K562 (cell line): ENCODE results near the gene BDNF. TPM values are rescaled to one million over a fixed set of nuclear protein-coding genes. Genes with fewer than 3 reads are reported as not detected.
A peak's percentile ranks its signal among the peaks of the same experiment; 100 is the strongest.

Source experiments
- ATAC-seq: fragments of 200-7000 bp; cut with Tn5 transposase; 3 replicates; pipeline ENCODE4 v1.9.1; 2020; ENCODE audit warnings: moderate library complexity
- BruUV-seq: library from RNA; stranded (reverse); fragments of 400-500 nt; replicated peaks from 2 replicates; lab custom pipeline; 2021; lab: Mats Ljungman, UMichigan
- CTCF ChIA-PET: fragments of 300-600 bp; formaldehyde crosslinking; extraction: SDS; loops from one replicate; lab custom pipeline; 2021; ENCODE audit warnings: low intra/inter-chr PET ratio; lab: Yijun Ruan, JAX
- POLR2A ChIA-PET: fragments of 300-600, 350-650 bp; sonication (Branson Sonifier 250); formaldehyde crosslinking; extraction: SDS; loops from one replicate; lab custom pipeline; 2021; ENCODE audit warnings: antibody characterized with exemption, inconsistent platforms; lab: Yijun Ruan, JAX
- DNase-seq, 4 experiments: peaks; one replicate each; pipeline versions ENCODE4 v3.0.0 to v3.0.0-alpha.2; 2011 to 2018; ENCODE audit warnings: low spot score in 3 of 4, mixed read lengths in 3 of 4; ENCODE audit errors: extremely low read depth in 1 of 4
- FAIRE-seq: peaks from 2 replicates; lab custom pipeline; 2011; peaks lifted over from hg19 to GRCh38; lab: Jason Lieb, UNC
- H2AFZ ChIP-seq: 2 replicates; pipeline ENCODE4 v1.6.0; 2011; ENCODE audit warnings: low read depth, low read length, control low read depth, inconsistent platforms
- H3K27ac ChIP-seq: fragments of 200-600 bp; 3 replicates; pipeline ENCODE4 v1.8.0; 2011; ENCODE audit warnings: low read depth, mild to moderate bottlenecking, control low read depth, inconsistent platforms, low read length, moderate library complexity, mixed read lengths; ENCODE audit errors: extremely low read depth
- H3K27me3 ChIP-seq, 2 experiments: fragments of 300-600 bp in 1 of 2; 2 replicates in 1 of 2; 3 replicates in 1 of 2; pipeline versions ENCODE4 v1.6.0 to v1.8.0; 2011; ENCODE audit warnings: inconsistent platforms in 2 of 2, low read length in 2 of 2, mild to moderate bottlenecking in 1 of 2, mixed read lengths in 1 of 2, moderate library complexity in 1 of 2; ENCODE audit not compliant: control insufficient read depth in 2 of 2, insufficient read depth in 2 of 2
- H3K36me3 ChIP-seq: fragments of 300-600 bp; 3 replicates; pipeline ENCODE4 v1.8.0; 2011; ENCODE audit warnings: mild to moderate bottlenecking, low read length, inconsistent platforms; ENCODE audit not compliant: control insufficient read depth, insufficient read depth
- H3K4me1 ChIP-seq, 2 experiments: fragments of 200-600 bp in 1 of 2; replicated peaks in 1 of 2; 2 replicates in 1 of 2; 3 replicates in 1 of 2; pipeline versions ENCODE4 v1.5.1 to v1.8.0; 2011; ENCODE audit warnings: inconsistent platforms in 2 of 2, low read length in 2 of 2, mild to moderate bottlenecking in 1 of 2, mixed read lengths in 1 of 2, moderate library complexity in 1 of 2; ENCODE audit not compliant: control insufficient read depth in 2 of 2, insufficient read depth in 2 of 2
- H3K4me2 ChIP-seq: 2 replicates; pipeline ENCODE4 v1.6.1; 2011; ENCODE audit warnings: low read length, control low read depth, inconsistent platforms, mixed read lengths; ENCODE audit not compliant: insufficient read depth
- H3K4me3 ChIP-seq: fragments of 200-600 bp; sonication (generic), shearing (Covaris generic); 2 replicates; pipeline ENCODE4 v1.5.1; 2016; ENCODE audit warnings: control low read depth, inconsistent platforms
- H3K79me2 ChIP-seq: fragments of 200-600 bp; 3 replicates; pipeline ENCODE4 v1.8.0; 2011; ENCODE audit warnings: low read length, inconsistent platforms; ENCODE audit not compliant: control insufficient read depth, insufficient read depth
- H3K9ac ChIP-seq, 2 experiments: 2 replicates each; pipeline versions ENCODE4 v1.6.0 to v1.6.1; 2011; ENCODE audit warnings: low read depth in 2 of 2, low read length in 2 of 2, control low read depth in 1 of 2, inconsistent platforms in 1 of 2, mild to moderate bottlenecking in 1 of 2, mixed read lengths in 1 of 2; ENCODE audit not compliant: insufficient read depth in 1 of 2
- H3K9me1 ChIP-seq: one replicate; pipeline ENCODE4 v1.6.0; 2011; ENCODE audit warnings: inconsistent platforms, mild to moderate bottlenecking, low read length, moderate library complexity; ENCODE audit not compliant: control insufficient read depth, insufficient read depth
- H3K9me3 ChIP-seq: replicated peaks from 2 replicates; pipeline ENCODE4 v1.5.1; 2011; ENCODE audit warnings: low read depth, low read length, inconsistent platforms; ENCODE audit not compliant: control insufficient read depth, insufficient read depth
- H4K20me1 ChIP-seq: replicated peaks from 2 replicates; pipeline ENCODE4 v1.6.1; 2011; ENCODE audit warnings: low read length, inconsistent platforms, mixed read lengths; ENCODE audit not compliant: control insufficient read depth, insufficient read depth
- C11orf30 ChIP-seq: fragments of 450-650 bp; IDR thresholded peaks from 2 replicates; pipeline ENCODE4 v1.6.1; 2016; ENCODE audit warnings: low read depth, mild to moderate bottlenecking
- GTF2A2 ChIP-seq: IDR thresholded peaks from 2 replicates; pipeline ENCODE4 v1.6.1; 2016; ENCODE audit warnings: mild to moderate bottlenecking, missing genetic modification characterization, missing compliant biosample characterization
- MYC ChIP-seq, 2 experiments: fragments of 250-450 bp in 1 of 2; sonication (Bioruptor Pico) in 1 of 2; IDR thresholded peaks; 2 replicates each; pipeline versions ENCODE4 v1.5.1 to v1.6.1; 2012 to 2021; ENCODE audit warnings: low read depth in 2 of 2, borderline replicate concordance in 1 of 2, improper control_type of control experiment in 1 of 2, low read length in 1 of 2, mild to moderate bottlenecking in 1 of 2, moderate library complexity in 1 of 2
- POU5F1 ChIP-seq: fragments of 150-350 bp; IDR thresholded peaks from 2 replicates; pipeline ENCODE4 v1.6.1; 2014; ENCODE audit warnings: borderline replicate concordance, low read length, low read depth, mild to moderate bottlenecking; ENCODE audit not compliant: partially characterized antibody
- SRSF3 ChIP-seq: fragments of 200-400 bp; formaldehyde crosslinking; IDR thresholded peaks from 2 replicates; pipeline ENCODE4 v1.6.1; 2016; ENCODE audit warnings: mild to moderate bottlenecking, low read length, moderate library complexity; ENCODE audit not compliant: insufficient read depth
- WGBS: fragments of 100-300 bp; shearing (Covaris generic); methylation state at CpG from one replicate; pipeline ENCODE4 v1.1.6; 2016; ENCODE audit warnings: low coverage, mixed read lengths; ENCODE audit not compliant: insufficient coverage; ENCODE audit errors: missing lambda C conversion rate; 5-methylcytosine and 5-hydroxymethylcytosine counted together
- in situ Hi-C: fragments of 300-500 bp; cut with MboI; formaldehyde crosslinking; loops from 4 replicates; pipeline ENCODE4 v1.15.0; 2018; ENCODE audit warnings: inconsistent platforms, mixed read lengths
- intact Hi-C: fragments of 100-400 bp; cut with micrococcal nuclease; formaldehyde crosslinking; loops from 2 replicates; pipeline ENCODE4 v1.14.2; 2022
- polyA plus RNA-seq, 8 experiments: library from polyadenylated mRNA; depleted of rRNA in 4 of 8; stranded (reverse) in 5 of 8; unstranded in 3 of 8; fragments of >200 nt; fragmentation: Nextera tagmentation in 2 of 8; fragmentation: Illumina TruSeq in 1 of 8; extraction: Ambion mirVana in 2 of 8; extraction: Trizol in 1 of 8; gene quantifications; 2 replicates each; pipeline versions ENCODE4 v1.2.1 to v1.2.3, GENCODE V29; 2011 to 2014; ENCODE audit warnings: inconsistent platforms in 1 of 8, missing spikeins in 1 of 8
- total RNA-seq, 7 experiments: library from RNA; depleted of rRNA in 6 of 7; stranded (reverse); fragments of >200 nt in 6 of 7; fragmentation: Illumina TruSeq in 2 of 7; extraction: Trizol in 2 of 7; gene quantifications; 2 replicates each; pipeline versions ENCODE4 v1.2.1 to v1.2.3, GENCODE V29; 2011 to 2021; ENCODE audit warnings: low replicate concordance in 1 of 7
- TF ChIP-seq, protein P1 (sequence below): fragments of 450-650 bp; formaldehyde crosslinking; IDR thresholded peaks from 2 replicates; pipeline ENCODE4 v1.4.0; 2020; ENCODE audit warnings: mild to moderate bottlenecking, mixed read lengths

The BDNF gene
- total and polyA plus RNA-seq, 9 of the 15 experiments (the other 6 are each of a cell fraction or from before 2014, with no cell fraction given), result 0.04 TPM; not detected in 8

DNA sequence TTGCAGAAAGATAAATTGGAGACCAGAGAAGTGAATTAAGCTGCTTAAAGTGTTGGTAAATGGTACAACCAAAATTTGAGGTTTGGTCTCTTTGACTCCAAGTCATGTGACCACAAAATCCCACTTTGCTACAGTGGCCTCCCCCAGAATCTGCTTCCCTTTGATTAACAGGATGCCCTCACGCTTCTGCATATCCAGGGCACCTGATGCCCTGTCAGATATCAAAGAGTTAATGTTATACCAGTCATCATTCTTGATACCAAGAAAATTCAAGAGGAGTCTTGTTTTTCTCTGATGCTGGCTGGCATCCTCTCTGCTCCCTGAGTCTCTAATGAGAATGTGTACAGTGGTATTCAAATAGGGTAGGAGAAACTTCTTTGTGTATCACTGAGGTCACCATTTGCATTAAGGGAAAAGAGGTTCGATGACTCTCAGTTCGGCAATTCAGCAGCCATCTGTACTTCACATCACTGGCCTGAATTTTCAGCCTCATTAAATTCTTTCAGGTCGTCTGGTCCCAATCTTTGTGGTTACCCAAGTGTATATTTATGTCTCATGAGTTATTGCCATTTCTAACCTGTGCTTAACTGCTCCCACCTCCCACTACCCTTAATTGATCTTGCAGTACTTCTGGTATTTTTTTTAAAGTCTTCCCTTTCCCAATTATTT, 73.9 kb downstream of the BDNF start:
- Histone ChIP-seq H3K4me3 (no peak overlapping the region), H2AFZ (no peak overlapping the region), H3K9me3 (no peaks in the 10 kb centered on the region)
- in situ Hi-C loops, result no loop called here
- BruUV-seq, result no TSS peak
- no peak for TF ChIP-seq SRSF3
- TF ChIP-seq, protein P1, sequence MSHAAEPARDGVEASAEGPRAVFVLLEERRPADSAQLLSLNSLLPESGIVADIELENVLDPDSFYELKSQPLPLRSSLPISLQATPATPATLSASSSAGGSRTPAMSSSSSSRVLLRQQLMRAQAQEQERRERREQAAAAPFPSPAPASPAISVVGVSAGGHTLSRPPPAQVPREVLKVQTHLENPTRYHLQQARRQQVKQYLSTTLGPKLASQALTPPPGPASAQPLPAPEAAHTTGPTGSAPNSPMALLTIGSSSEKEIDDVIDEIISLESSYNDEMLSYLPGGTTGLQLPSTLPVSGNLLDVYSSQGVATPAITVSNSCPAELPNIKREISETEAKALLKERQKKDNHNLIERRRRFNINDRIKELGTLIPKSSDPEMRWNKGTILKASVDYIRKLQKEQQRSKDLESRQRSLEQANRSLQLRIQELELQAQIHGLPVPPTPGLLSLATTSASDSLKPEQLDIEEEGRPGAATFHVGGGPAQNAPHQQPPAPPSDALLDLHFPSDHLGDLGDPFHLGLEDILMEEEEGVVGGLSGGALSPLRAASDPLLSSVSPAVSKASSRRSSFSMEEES (CRISPR knock-in tag), result peak; percentile 44
- TF ChIP-seq GTF2A2 (tag), result no peak
- TF ChIP-seq C11orf30, result no peak
- no peak for TF ChIP-seq MYC (IDR thresholded peaks at IDR 0.05; ENCODE audit: low read depth, low read length)
- TF ChIP-seq MYC (CRISPR knock-in tag; IDR thresholded peaks at IDR 0.05; ENCODE audit: borderline replicate concordance, low read depth), result no peak
- TF ChIP-seq POU5F1, result no peak
- TF ChIP-seq, all 486 proteins: peak for 1
- intact Hi-C loops, result no loop called here
- H3K4me1 ChIP-seq, result no peaks in the 10 kb centered on the region
- ChIA-PET POLR2A (no interaction called here), CTCF (no interaction called here)
- DNase-seq, result no peak
- no peak overlapping the region for H3K27ac ChIP-seq
- H3K36me3 ChIP-seq, result no peaks in the 10 kb centered on the region
- no peaks in the 10 kb centered on the region for H3K9me1 ChIP-seq
- H4K20me1 ChIP-seq, result no peaks in the 10 kb centered on the region
- H3K4me2 ChIP-seq, result no peak overlapping the region
- WGBS, result 1% methylated on average over 4 of the region's 4 CpGs
- no peak for ATAC-seq
- no peak for FAIRE-seq
- H3K9ac ChIP-seq, result no peak overlapping the region
- H3K79me2 ChIP-seq, result no peaks in the 10 kb centered on the region
- H3K27me3 ChIP-seq, result no peaks in the 10 kb centered on the region
